Ectodermal cell (in vitro differentiated cells): ENCODE results near the gene APOBR. TPM values are rescaled to one million over a fixed set of nuclear protein-coding genes. Genes with fewer than 3 reads are reported as not detected.
"Not testable (repeated sequence)": the region's sequence is repeated elsewhere in the genome, so short reads cannot be mapped to it uniquely, and the experiment has no call there.

Experiments used
- H3K27ac ChIP-seq: 2 replicates; pipeline ENCODE4 v1.7.0; 2013; ENCODE audit warnings: mild to moderate bottlenecking, low read depth, low read length; ENCODE audit not compliant: insufficient read depth, poor library complexity, severe bottlenecking
- H3K27me3 ChIP-seq: 2 replicates; pipeline ENCODE4 v1.7.0; 2013; ENCODE audit warnings: mild to moderate bottlenecking, low read length; ENCODE audit not compliant: insufficient read depth, control insufficient read depth, poor library complexity, severe bottlenecking
- H3K36me3 ChIP-seq: one replicate; pipeline ENCODE4 v1.7.0; 2013; ENCODE audit warnings: low read length; ENCODE audit not compliant: control insufficient read depth, insufficient read depth
- H3K4me1 ChIP-seq: one replicate; pipeline ENCODE4 v1.7.0; 2013; ENCODE audit warnings: low read length; ENCODE audit not compliant: control insufficient read depth, insufficient read depth
- H3K4me3 ChIP-seq: 2 replicates; pipeline ENCODE4 v1.7.0; 2013; ENCODE audit warnings: low read depth, low read length, control low read depth; ENCODE audit not compliant: insufficient read depth
- H3K9me3 ChIP-seq: 2 replicates; pipeline ENCODE4 v1.7.0; 2013; ENCODE audit warnings: mild to moderate bottlenecking, low read length, moderate library complexity; ENCODE audit not compliant: control insufficient read depth
- WGBS, 2 experiments: methylation state at CpG; one replicate each; pipeline ENCODE4 v1.1.7; 2013; ENCODE audit warnings: missing lambda C conversion rate in 2 of 2; 5-methylcytosine and 5-hydroxymethylcytosine counted together
- polyA plus RNA-seq, 4 experiments: library from polyadenylated mRNA; stranded (reverse); fragments of 50-300 nt; gene quantifications; one replicate each; pipeline ENCODE4 v1.2.3, GENCODE V29; 2013

APOBR gene, protein sequence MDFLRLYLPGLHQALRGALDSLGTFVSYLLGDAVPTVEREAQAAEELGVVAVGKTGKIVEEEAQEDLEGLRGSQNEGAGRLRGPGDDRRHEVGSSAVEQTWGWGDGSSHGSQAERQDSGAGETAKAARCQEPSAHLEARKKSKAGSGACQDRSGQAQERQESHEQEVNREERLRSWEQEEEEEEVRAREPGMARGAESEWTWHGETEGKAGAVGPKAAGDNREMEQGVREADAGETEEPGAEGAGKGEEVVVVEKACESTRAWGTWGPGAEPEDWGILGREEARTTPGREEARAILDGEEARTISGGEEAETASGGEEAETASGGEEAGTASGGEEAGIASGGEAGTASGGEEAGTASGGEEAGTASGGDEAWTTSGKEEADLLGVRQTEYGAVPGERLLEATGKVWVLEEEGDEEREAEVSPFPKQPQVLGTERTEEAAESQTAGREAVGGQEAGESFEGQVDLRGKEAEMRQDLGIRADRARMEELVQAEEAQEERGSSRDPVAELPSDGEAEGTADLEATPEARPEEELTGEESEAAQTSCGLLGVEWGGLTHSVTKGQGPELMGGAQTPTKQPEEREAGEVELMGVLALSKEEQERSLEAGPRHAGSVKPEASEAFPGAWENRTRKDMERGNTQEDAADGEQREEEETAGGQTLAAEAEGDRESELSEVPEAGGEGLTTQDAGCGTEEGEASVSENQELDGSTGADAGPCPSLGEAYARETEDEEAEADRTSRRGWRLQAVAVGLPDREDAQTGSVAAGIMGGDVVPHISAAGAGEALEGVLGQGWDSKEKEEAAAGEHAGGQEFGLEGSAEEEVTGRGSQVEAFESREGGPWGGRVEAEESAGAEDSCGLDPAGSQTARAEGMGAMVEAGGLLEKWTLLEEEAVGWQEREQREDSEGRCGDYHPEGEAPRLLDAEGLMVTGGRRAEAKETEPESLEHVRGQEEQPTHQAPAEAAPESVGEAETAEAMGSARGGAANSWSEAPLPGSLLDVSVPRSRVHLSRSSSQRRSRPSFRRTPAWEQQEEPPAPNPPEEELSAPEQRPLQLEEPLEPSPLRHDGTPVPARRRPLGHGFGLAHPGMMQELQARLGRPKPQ
- polyA plus RNA-seq (2013, experiment 1 of 4), result 0.09 TPM
- polyA plus RNA-seq (2013, experiment 2 of 4), result 0.07 TPM
- polyA plus RNA-seq (2013, experiment 3 of 4), result 0.05 TPM
- 0.04 TPM for polyA plus RNA-seq (2013, experiment 4 of 4)

DNA sequence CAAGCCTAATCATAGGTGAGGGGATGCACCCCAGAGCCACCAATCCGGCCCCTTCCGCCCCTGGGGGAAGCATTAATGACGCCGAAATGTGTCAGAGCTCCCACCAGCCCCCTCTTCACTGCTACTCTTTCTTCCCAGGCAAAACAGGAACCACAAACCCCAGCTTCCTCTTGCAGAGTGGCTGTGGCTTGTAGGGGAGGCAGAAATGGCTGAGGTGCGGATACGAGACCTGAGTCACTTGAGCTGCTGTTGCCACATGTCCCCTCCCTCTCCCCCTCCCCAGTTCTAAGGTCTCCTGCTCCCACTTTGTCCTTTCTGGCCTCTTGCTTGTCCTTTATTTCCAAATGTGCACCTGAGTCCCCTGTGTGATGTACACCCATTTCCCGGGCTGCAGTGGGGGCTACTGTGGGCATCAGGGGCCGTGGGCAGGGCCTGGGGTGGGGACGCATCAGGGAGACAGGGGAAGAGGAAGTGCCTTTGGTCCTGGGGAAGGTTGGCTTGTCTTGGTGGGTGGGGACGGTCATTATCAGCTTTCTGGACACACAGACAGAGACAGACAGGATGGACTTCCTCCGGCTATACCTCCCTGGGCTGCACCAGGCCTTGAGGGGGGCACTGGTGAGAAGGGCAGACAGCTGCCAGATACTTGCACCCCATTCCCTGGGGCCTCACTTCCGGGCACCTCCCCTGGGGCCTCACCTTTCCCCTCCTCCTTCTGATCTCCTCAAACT lies at the start of gene APOBR:
Gene APOBR, plus strand, starts transcription at position 523 of the 731 bp plus-strand sequence. Its CDS starts 39 bp downstream, at position 562.
- Histone ChIP-seq H3K27me3 (no peaks in the 10 kb centered on the region), H3K4me1 (no peaks in the 10 kb centered on the region), H3K4me3 (no peak within 1 kb of the TSS), H3K27ac (no peak within 1 kb of the TSS), H3K36me3 (no peaks in the 10 kb centered on the region), H3K9me3 (no peaks in the 10 kb centered on the region)
- WGBS, 2 experiments, result 86 to 87% methylated on average over 12 of the region's 12 CpGs

DNA sequence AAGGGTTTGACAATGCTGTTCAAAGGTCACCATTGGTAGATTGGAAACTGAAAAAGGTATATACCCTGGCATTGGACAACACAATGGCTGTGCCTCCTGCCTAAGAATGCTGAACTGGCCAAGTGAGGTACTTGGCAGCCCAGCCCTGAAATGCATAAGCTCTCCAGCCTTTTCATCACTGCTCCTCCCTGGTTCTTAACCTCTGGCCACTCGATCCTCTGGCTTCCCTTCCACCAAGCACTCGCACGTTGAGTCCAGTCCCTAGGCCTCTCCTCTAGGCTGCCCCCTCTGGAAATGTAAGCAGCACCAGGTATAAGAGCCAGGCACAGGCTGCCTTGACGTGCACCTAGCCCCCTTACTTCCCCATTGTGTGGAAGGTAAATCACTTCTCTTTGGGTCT lies 48.1 kb upstream of the APOBR start:
- H3K4me3 ChIP-seq, H3K4me1 ChIP-seq, H3K36me3 ChIP-seq, H3K27me3 ChIP-seq, H3K9me3 ChIP-seq, H3K27ac ChIP-seq: not testable (repeated sequence)
- no CpG with 5 or more reads among the region's 4 CpGs for WGBS, 2 experiments

DNA sequence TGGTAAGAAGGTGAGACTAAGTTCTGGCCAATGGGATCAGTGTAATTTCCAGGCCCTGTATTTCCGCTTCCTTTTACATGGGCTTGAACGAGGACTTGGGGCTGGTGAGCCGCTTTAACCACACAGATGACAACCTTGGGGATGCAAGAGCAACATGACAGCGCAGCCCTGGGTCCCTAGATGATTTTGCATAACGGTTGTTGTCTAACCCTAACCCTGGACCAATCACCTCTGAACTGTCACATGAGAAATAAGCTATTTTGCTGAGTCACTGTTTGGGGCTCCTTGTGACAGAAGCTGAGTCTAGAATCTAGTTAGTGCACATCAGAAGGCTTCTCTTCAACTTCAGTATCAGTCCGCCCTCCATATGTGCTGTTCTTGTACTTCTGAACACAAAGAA lies 47.4 kb upstream of the APOBR start:
- H3K4me1 ChIP-seq, H3K4me3 ChIP-seq, H3K27ac ChIP-seq, H3K27me3 ChIP-seq, H3K36me3 ChIP-seq, H3K9me3 ChIP-seq: not testable (repeated sequence)
- no CpG with 5 or more reads among the region's 6 CpGs for WGBS, 2 experiments

DNA sequence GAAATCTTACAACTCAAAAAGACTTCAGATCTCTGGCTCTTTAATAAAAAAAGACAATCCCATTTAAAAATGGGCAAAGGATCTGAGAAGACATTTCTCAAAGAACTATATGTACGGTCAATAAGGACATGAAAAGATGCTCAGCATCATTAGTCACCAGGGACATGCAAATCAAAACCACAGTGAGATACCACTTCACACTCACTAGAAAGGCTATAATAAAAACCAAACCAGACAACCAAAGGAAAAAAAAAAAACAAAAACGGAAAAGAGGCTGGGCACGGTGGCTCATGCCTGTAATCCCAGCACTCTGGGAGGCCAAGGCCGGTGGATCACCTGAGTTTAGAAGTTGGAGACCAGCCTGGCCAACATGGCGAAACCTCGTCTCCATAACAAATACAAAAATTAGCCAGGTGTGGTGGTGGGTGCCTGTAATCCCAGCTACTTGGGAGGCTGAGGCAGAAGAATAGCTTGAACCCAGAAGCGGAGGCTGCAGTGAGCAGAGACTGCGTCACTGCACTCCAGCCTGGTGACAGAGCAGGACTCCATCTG lies 20.7 kb upstream of the APOBR start:
- Histone ChIP-seq H3K27me3 (no peaks in the 10 kb centered on the region), H3K4me1 (no peaks in the 10 kb centered on the region), H3K4me3 (no peak overlapping the region), H3K9me3 (no peaks in the 10 kb centered on the region), H3K36me3 (no peaks in the 10 kb centered on the region), H3K27ac (no peak overlapping the region)
- 89 to 95% methylated on average over 8 of the region's 8 CpGs for WGBS, 2 experiments

DNA sequence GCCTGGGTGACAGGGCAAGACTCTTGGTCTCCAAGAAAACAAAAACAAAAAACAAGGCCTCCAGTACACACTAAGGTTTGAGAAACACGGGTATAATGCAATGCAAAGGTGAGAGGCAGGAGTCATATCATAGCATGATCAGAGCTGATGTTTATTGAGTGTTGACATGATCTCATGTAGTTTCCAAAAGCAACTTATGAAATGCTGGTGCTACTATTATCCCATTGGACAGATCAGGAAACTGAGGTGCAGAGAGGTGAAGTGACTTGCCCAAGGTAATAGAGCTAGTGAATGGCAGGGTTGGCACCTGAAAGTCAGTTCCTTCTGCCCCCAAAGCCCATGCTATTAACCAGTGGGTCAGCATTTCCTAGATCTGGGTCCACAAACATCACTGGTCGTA lies 19.2 kb upstream of the APOBR start:
- no peaks in the 10 kb centered on the region for H3K36me3 ChIP-seq
- WGBS, 2 experiments, result 95% methylated on average over 1 of the region's 2 CpGs
- H3K27me3 ChIP-seq, result no peaks in the 10 kb centered on the region
- H3K4me3 ChIP-seq, result no peak overlapping the region
- H3K4me1 ChIP-seq, result no peaks in the 10 kb centered on the region
- H3K9me3 ChIP-seq, result no peaks in the 10 kb centered on the region
- no peak overlapping the region for H3K27ac ChIP-seq

DNA sequence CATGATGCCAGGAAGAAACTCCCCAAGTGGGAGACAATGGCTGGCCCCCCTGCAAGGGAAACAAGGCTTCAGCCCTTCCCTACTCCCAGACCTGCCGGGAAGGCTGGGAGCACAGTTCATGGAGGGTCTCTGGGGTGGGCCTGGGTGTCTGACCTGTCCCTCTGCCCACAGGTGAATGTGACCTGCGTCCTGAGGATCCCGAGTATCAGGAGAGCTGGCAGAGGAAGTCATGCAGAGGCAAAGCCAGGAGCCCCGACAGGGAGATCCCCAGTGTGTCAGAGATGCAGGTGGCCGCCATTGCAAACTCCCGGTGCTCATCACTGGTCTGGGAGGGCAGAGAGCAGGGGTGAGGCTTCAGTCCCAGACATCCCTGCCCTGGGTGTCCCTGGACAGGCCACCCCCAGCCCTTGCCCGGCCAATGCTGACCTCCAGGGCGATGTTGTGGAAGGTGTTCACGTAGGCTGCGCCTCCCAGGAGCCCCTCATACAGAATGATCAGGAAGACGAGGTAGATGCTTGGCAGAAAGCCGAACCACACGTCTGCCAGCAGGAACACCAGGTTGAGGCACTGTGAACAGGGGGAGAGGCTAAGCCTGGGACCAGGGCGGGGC lies 17.0 kb upstream of the APOBR start:
- 94% methylated on average over 14 of the region's 14 CpGs for WGBS, 2 experiments

DNA sequence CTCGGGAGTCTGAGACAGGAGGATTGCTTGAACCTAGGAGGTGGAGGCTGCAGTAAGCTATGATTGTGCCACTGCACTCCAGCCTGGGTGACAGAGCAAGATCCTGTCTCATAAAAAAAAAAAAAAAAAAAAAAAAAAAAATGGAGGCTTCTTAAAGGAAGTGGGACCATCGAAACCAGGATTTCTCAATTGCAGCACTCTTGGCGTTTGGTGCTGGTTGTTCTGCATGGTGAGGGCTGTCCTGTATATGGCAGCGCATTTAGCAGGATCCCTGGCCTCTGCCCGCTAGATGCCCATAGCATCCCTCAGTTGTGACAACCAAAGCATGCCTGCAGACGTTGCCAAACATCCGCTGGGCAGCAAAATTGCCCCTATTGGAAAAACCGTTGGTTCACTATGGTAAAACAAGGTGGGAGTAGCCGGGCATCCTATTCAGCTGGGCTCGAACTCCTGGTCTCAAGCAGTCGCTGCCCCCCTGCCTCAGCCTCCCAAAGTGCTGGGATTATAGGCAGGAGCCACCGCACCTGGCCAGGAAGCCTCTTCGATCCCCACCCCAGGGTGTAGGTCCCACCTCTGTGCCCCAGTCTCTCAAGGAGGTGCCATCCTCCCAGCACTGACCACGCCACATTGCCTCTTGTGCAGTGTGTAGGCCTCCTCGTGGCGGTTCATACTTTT lies 15.8 kb upstream of the APOBR start:
- no peak overlapping the region for H3K4me3 ChIP-seq
- H3K27ac ChIP-seq, result no peak overlapping the region
- no peaks in the 10 kb centered on the region for H3K4me1 ChIP-seq
- 95 to 96% methylated on average over 16 of the region's 16 CpGs for WGBS, 2 experiments
- H3K36me3 ChIP-seq, result peaks cover 5% of the 10 kb centered on the region
- H3K27me3 ChIP-seq, result no peaks in the 10 kb centered on the region
- no peaks in the 10 kb centered on the region for H3K9me3 ChIP-seq

More for the DNA sequence above, 17.0 kb upstream of the APOBR start:
- no peaks in the 10 kb centered on the region for H3K4me1 ChIP-seq
- no peaks in the 10 kb centered on the region for H3K27me3 ChIP-seq
- no peaks in the 10 kb centered on the region for H3K9me3 ChIP-seq
- H3K4me3 ChIP-seq, result no peak overlapping the region
- peaks cover 5% of the 10 kb centered on the region for H3K36me3 ChIP-seq
- H3K27ac ChIP-seq, result no peak overlapping the region

DNA sequence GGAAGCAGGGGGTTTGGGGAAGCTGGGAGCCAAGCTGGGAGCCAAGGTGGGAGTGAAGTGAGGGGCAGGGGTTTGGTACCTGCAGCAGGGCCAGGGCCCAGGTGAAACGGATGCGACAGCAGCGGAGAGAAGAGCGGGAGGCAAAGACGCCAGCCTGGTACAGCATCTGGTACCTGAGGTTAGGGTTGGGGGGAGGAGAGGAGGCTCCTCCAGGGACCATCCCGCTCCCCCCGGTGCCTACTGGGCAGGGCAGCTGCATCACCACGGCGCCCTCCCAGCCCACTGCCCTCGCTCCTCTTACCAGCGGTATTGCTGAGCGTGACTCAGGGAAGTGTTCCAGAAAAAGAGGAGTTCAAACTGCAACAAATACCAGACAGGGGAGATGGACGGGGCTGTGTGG lies 12.4 kb upstream of the APOBR start:
- peaks cover 5% of the 10 kb centered on the region for H3K36me3 ChIP-seq
- WGBS, 2 experiments, result 96% methylated on average over 13 of the region's 13 CpGs
- no peaks in the 10 kb centered on the region for H3K4me1 ChIP-seq
- H3K27me3 ChIP-seq, result no peaks in the 10 kb centered on the region
- H3K4me3 ChIP-seq, result no peak overlapping the region
- H3K27ac ChIP-seq, result no peak overlapping the region
- no peaks in the 10 kb centered on the region for H3K9me3 ChIP-seq

DNA sequence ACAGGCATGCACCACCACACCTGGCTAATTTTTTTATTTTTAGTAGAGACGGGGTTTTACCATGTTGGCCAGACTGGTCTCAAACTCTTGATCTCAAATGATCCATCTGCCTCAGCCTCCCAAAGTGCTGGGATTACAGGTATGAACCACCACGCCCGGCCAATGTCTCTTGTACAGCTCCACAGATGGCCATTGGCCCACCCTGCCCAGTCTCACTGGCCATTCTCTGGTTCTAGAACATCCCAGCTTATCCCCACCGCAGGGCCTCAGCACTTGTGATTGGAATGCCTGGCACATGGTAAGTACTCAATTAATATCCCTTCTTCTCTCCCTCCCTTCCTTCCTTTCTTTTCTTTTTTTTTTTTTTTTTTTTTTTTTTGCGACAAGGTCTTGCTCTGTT lies 11.1 kb upstream of the APOBR start:
- H3K9me3 ChIP-seq, H3K27ac ChIP-seq, H3K36me3 ChIP-seq, H3K27me3 ChIP-seq, H3K4me3 ChIP-seq, H3K4me1 ChIP-seq: not testable (repeated sequence)
- WGBS, 2 experiments, result 93% methylated on average over 5 of the region's 5 CpGs
